Renal cortical epithelial cell (primary cell): ENCODE results near the gene SLC10A1. TPM values are rescaled to one million over a fixed set of nuclear protein-coding genes. Genes with fewer than 3 reads are reported as not detected.

Experiments used
- DNase-seq: peaks from one replicate; pipeline ENCODE4 v3.0.0-alpha.2; 2011; ENCODE audit warnings: low read depth
- total RNA-seq: library from RNA; depleted of rRNA; stranded (reverse); fragments of >200 nt; gene quantifications from 2 replicates; pipeline ENCODE4 v1.2.3, GENCODE V29; 2014

SLC10A1 gene
- total RNA-seq, 1 donor from 2014 or later = not detected

GRCh38 chr14:69808919-69809808, 12.1 kb upstream of the SLC10A1 start:
- no peak for DNase-seq

- DNase-seq = no peak
Observed at GRCh38 chr14:69807192-69807591, 10.2 kb upstream of the SLC10A1 start.

GRCh38 chr14:69804902-69805301, 7.9 kb upstream of the SLC10A1 start:
- DNase-seq = no peak

- no peak for DNase-seq
Observed at GRCh38 chr14:69803753-69804152, 6.7 kb upstream of the SLC10A1 start.

- no peak for DNase-seq
Observed at GRCh38 chr14:69798339-69798735, 1.3 kb upstream of the SLC10A1 start.

GRCh38 chr14:69797573-69798338, 715 bp upstream of the SLC10A1 start:
- no peak for DNase-seq

GRCh38 chr14:69795691-69796090, 1.4 kb downstream of the SLC10A1 start:
- DNase-seq = no peak

- no peak for DNase-seq
Observed at GRCh38 chr14:69794791-69795190, 2.2 kb downstream of the SLC10A1 start.

GRCh38 chr14:69792887-69793421, 4.1 kb downstream of the SLC10A1 start:
- DNase-seq = no peak

GRCh38 chr14:69789118-69789640, 7.9 kb downstream of the SLC10A1 start:
- DNase-seq = no peak

- no peak for DNase-seq
Observed at GRCh38 chr14:69786603-69787002, 10.4 kb downstream of the SLC10A1 start.

- no peak for DNase-seq
Observed at GRCh38 chr14:69784942-69785341, 12.1 kb downstream of the SLC10A1 start.

- no peak for DNase-seq
Observed at GRCh38 chr14:69780952-69781351, 16.1 kb downstream of the SLC10A1 start.

GRCh38 chr14:69780092-69780491, 16.9 kb downstream of the SLC10A1 start:
- no peak for DNase-seq

- DNase-seq = no peak
Observed at GRCh38 chr14:69779088-69779487, 18.0 kb downstream of the SLC10A1 start.

GRCh38 chr14:69776875-69777453, 20.1 kb downstream of the SLC10A1 start:
- no peak for DNase-seq

- no peak for DNase-seq
Observed at GRCh38 chr14:69775012-69775411, 22.0 kb downstream of the SLC10A1 start.

- DNase-seq = no peak
Observed at GRCh38 chr14:69773571-69774276, 23.3 kb downstream of the SLC10A1 start.

GRCh38 chr14:69772082-69773017, 24.7 kb downstream of the SLC10A1 start:
- DNase-seq = no peak

- DNase-seq = no peak
Observed at GRCh38 chr14:69771136-69771535, 25.9 kb downstream of the SLC10A1 start.
